Measurements from ENCODE around the gene TSTD2.
A peak's percentile ranks its signal among the peaks of the same experiment; 100 is the strongest.

TSTD2 gene

GRCh38 chr9:97632248-97632984 lies 752 bp downstream of the TSTD2 start:
- peak overlapping the region; percentile 91 for H3K9ac ChIP-seq (ENCODE audit: low read length)
- H3K9me3 ChIP-seq (replicated peaks; ENCODE audit: insufficient read depth, low read length) = no peaks in the 10 kb centered on the region
- no peaks in the 10 kb centered on the region; the same call in 1 of the 2 replicates for H4K20me1 ChIP-seq (ENCODE audit: insufficient read depth, low read length)
- TF ChIP-seq EZH2phosphoT487 (IDR thresholded peaks at IDR 0.05; ENCODE audit: low read length) = no peak
- no peak for TF ChIP-seq EZH2 (optimal IDR thresholded peaks at IDR 0.05; ENCODE audit: low read depth, low read length)
- TF ChIP-seq CTCF (IDR thresholded peaks at IDR 0.05; ENCODE audit: low read length) = no peak
- H3K79me2 ChIP-seq (ENCODE audit: low read length) = peaks cover 72% of the 10 kb centered on the region
- peak; percentile 15 for DNase-seq
- peak overlapping the region; percentile 87 for H3K4me2 ChIP-seq (ENCODE audit: low read depth, low read length)
- H3F3A ChIP-seq (ENCODE audit: insufficient read depth, low read length) = peaks cover 27% of the 10 kb centered on the region
- H3K9me2 ChIP-seq (replicated peaks; ENCODE audit: insufficient read depth, low read length) = no peaks in the 10 kb centered on the region
- no peaks in the 10 kb centered on the region for H3K27me3 ChIP-seq (replicated peaks; ENCODE audit: insufficient read depth, low read length)
- H2AFZ ChIP-seq (ENCODE audit: low read length) = peak overlapping the region; percentile 67
- H3K4me1 ChIP-seq (ENCODE audit: low read length) = peaks cover 23% of the 10 kb centered on the region
- H3K36me3 ChIP-seq (replicated peaks; ENCODE audit: insufficient read depth, low read length) = no peaks in the 10 kb centered on the region
- H3K4me3 ChIP-seq (ENCODE audit: low read length) = peak overlapping the region; percentile 93
- peak overlapping the region; percentile 97 for H3K27ac ChIP-seq (ENCODE audit: low read length)

- TF ChIP-seq EZH2 (optimal IDR thresholded peaks at IDR 0.05; ENCODE audit: low read depth, low read length) = no peak
- no peak for TF ChIP-seq CTCF (IDR thresholded peaks at IDR 0.05; ENCODE audit: low read length)
- TF ChIP-seq EZH2phosphoT487 (IDR thresholded peaks at IDR 0.05; ENCODE audit: low read length) = no peak
- H3F3A ChIP-seq (ENCODE audit: insufficient read depth, low read length) = peaks cover 27% of the 10 kb centered on the region
- H3K79me2 ChIP-seq (ENCODE audit: low read length) = peaks cover 62% of the 10 kb centered on the region
- H3K4me1 ChIP-seq (ENCODE audit: low read length) = peaks cover 23% of the 10 kb centered on the region
- H3K4me3 ChIP-seq (ENCODE audit: low read length) = no peak overlapping the region
- no peaks in the 10 kb centered on the region for H3K36me3 ChIP-seq (replicated peaks; ENCODE audit: insufficient read depth, low read length)
- DNase-seq = no peak
- no peak overlapping the region for H3K27ac ChIP-seq (ENCODE audit: low read length)
- no peak overlapping the region for H2AFZ ChIP-seq (ENCODE audit: low read length)
- H3K9me3 ChIP-seq (replicated peaks; ENCODE audit: insufficient read depth, low read length) = no peaks in the 10 kb centered on the region
- no peaks in the 10 kb centered on the region for H3K9me2 ChIP-seq (replicated peaks; ENCODE audit: insufficient read depth, low read length)
- no peak overlapping the region for H3K4me2 ChIP-seq (ENCODE audit: low read depth, low read length)
- H3K9ac ChIP-seq (ENCODE audit: low read length) = no peak overlapping the region
- no peaks in the 10 kb centered on the region for H3K27me3 ChIP-seq (replicated peaks; ENCODE audit: insufficient read depth, low read length)
- H4K20me1 ChIP-seq (ENCODE audit: insufficient read depth, low read length) = no peaks in the 10 kb centered on the region
Observed at GRCh38 chr9:97630591-97630990, 2.6 kb downstream of the TSTD2 start.

- no peak overlapping the region for H3K4me3 ChIP-seq (ENCODE audit: low read length)
- no peaks in the 10 kb centered on the region for H4K20me1 ChIP-seq (ENCODE audit: insufficient read depth, low read length)
- H2AFZ ChIP-seq (ENCODE audit: low read length) = no peak overlapping the region
- no peaks in the 10 kb centered on the region for H3K9me2 ChIP-seq (replicated peaks; ENCODE audit: insufficient read depth, low read length)
- H3K79me2 ChIP-seq (ENCODE audit: low read length) = peaks cover 47% of the 10 kb centered on the region
- peaks cover 5% of the 10 kb centered on the region; the same call in 1 of the 2 replicates for H3K36me3 ChIP-seq (replicated peaks; ENCODE audit: insufficient read depth, low read length)
- no peak overlapping the region for H3K4me2 ChIP-seq (ENCODE audit: low read depth, low read length)
- no peaks in the 10 kb centered on the region for H3K9me3 ChIP-seq (replicated peaks; ENCODE audit: insufficient read depth, low read length)
- H3F3A ChIP-seq (ENCODE audit: insufficient read depth, low read length) = peaks cover 23% of the 10 kb centered on the region
- H3K4me1 ChIP-seq (ENCODE audit: low read length) = peaks cover 16% of the 10 kb centered on the region
- H3K27ac ChIP-seq (ENCODE audit: low read length) = no peak overlapping the region
- no peak for DNase-seq
- TF ChIP-seq CTCF (IDR thresholded peaks at IDR 0.05; ENCODE audit: low read length) = no peak
- no peak for TF ChIP-seq EZH2phosphoT487 (IDR thresholded peaks at IDR 0.05; ENCODE audit: low read length)
- TF ChIP-seq EZH2 (optimal IDR thresholded peaks at IDR 0.05; ENCODE audit: low read depth, low read length) = no peak
- H3K27me3 ChIP-seq (replicated peaks; ENCODE audit: insufficient read depth, low read length) = no peaks in the 10 kb centered on the region
- no peak overlapping the region for H3K9ac ChIP-seq (ENCODE audit: low read length)
Observed at GRCh38 chr9:97629156-97629555, 4.0 kb downstream of the TSTD2 start.

Measured in MM.1S (cell line).